IMR-90 (cell line): ENCODE results near the gene THSD7B. TPM values are rescaled to one million over a fixed set of nuclear protein-coding genes. Genes with fewer than 3 reads are reported as not detected.

Source experiments
- ATAC-seq: fragments of 200-7000 bp; cut with Tn5 transposase; 2 replicates; pipeline ENCODE4 v1.9.1; 2020; ENCODE audit warnings: low read depth, mild to moderate bottlenecking, moderate library complexity
- BruUV-seq: library from RNA; stranded (reverse); fragments of 400-500 nt; replicated peaks from 2 replicates; lab custom pipeline; 2021; lab: Mats Ljungman, UMichigan
- CTCF ChIA-PET: fragments of 300-600 bp; formaldehyde crosslinking; extraction: SDS; loops from one replicate; lab custom pipeline; 2021; ENCODE audit warnings: antibody characterized with exemption; lab: Yijun Ruan, JAX
- POLR2A ChIA-PET: fragments of 300-600 bp; sonication (Branson Sonifier 250); formaldehyde crosslinking; loops from one replicate; lab custom pipeline; 2022; ENCODE audit warnings: antibody characterized with exemption; ENCODE audit not compliant: unreplicated experiment; lab: Charles Lee
- DNase-seq: peaks from one replicate; pipeline ENCODE4 v3.0.0; 2013
- H2AFZ ChIP-seq: replicated peaks from 2 replicates; pipeline ENCODE3; 2013; ENCODE audit warnings: low read length, mild to moderate bottlenecking; ENCODE audit not compliant: poor library complexity
- H2AK5ac ChIP-seq: 2 replicates; pipeline ENCODE4 v1.6.1; 2013; ENCODE audit warnings: low read depth, low read length, inconsistent platforms
- H2AK9ac ChIP-seq: replicated peaks from 2 replicates; pipeline ENCODE3; 2013; ENCODE audit warnings: mild to moderate bottlenecking, low read depth, low read length, moderate library complexity; ENCODE audit not compliant: poor library complexity
- H2BK120ac ChIP-seq: 2 replicates; pipeline ENCODE4 v1.6.1; 2013; ENCODE audit warnings: low read depth, low read length, inconsistent platforms
- H2BK15ac ChIP-seq: 3 replicates; pipeline ENCODE4 v1.6.1; 2013; ENCODE audit warnings: low read depth, low read length, inconsistent platforms
- H2BK20ac ChIP-seq: 2 replicates; pipeline ENCODE4 v1.6.1; 2013; ENCODE audit warnings: low read depth, mild to moderate bottlenecking, inconsistent platforms, low read length, moderate library complexity
- H2BK5ac ChIP-seq: 2 replicates; pipeline ENCODE4 v1.6.1; 2013; ENCODE audit warnings: mild to moderate bottlenecking, low read depth, low read length, inconsistent platforms; ENCODE audit not compliant: poor library complexity, severe bottlenecking
- H3K14ac ChIP-seq: replicated peaks from 2 replicates; pipeline ENCODE4 v1.6.1; 2013; ENCODE audit warnings: low read depth, low read length, inconsistent platforms
- H3K18ac ChIP-seq: 2 replicates; pipeline ENCODE4 v1.6.1; 2013; ENCODE audit warnings: low read depth, low read length, control low read depth
- H3K23ac ChIP-seq: 2 replicates; pipeline ENCODE4 v1.6.1; 2013; ENCODE audit warnings: low read depth, low read length, inconsistent platforms
- H3K27ac ChIP-seq: 2 replicates; pipeline ENCODE4 v1.5.1; 2013; ENCODE audit warnings: mild to moderate bottlenecking, control low read depth, low read length; ENCODE audit not compliant: insufficient read depth
- H3K27me3 ChIP-seq: 2 replicates; pipeline ENCODE4 v1.6.1; 2013; ENCODE audit warnings: low read length; ENCODE audit not compliant: control insufficient read depth, insufficient read depth
- H3K36me3 ChIP-seq: 2 replicates; pipeline ENCODE4 v1.6.1; 2013; ENCODE audit warnings: low read length, mixed read lengths; ENCODE audit not compliant: control insufficient read depth, insufficient read depth
- H3K4ac ChIP-seq: 2 replicates; pipeline ENCODE4 v1.6.1; 2013; ENCODE audit warnings: low read depth, low read length, inconsistent platforms
- H3K4me1 ChIP-seq: 2 replicates; pipeline ENCODE4 v1.6.1; 2013; ENCODE audit warnings: low read length, mixed read lengths; ENCODE audit not compliant: control insufficient read depth, insufficient read depth
- H3K4me2 ChIP-seq: 2 replicates; pipeline ENCODE4 v1.6.1; 2013; ENCODE audit warnings: low read depth, mild to moderate bottlenecking, control low read depth, low read length, moderate library complexity
- H3K4me3 ChIP-seq: 2 replicates; pipeline ENCODE4 v1.5.1; 2013; ENCODE audit warnings: low read depth, mild to moderate bottlenecking, control low read depth, low read length, moderate library complexity; ENCODE audit not compliant: insufficient read depth
- H3K56ac ChIP-seq: 2 replicates; pipeline ENCODE4 v1.6.1; 2013; ENCODE audit warnings: low read length, inconsistent platforms; ENCODE audit not compliant: insufficient read depth; ENCODE audit errors: extremely low read depth
- H3K79me1 ChIP-seq, 2 experiments: 2 replicates each; pipeline ENCODE4 v1.6.1; 2013; ENCODE audit warnings: low read length in 2 of 2, inconsistent platforms in 1 of 2, low read depth in 1 of 2
- H3K9ac ChIP-seq: 2 replicates; pipeline ENCODE4 v1.6.1; 2013; ENCODE audit warnings: low read depth, low read length, control low read depth
- H3K9me1 ChIP-seq: 2 replicates; pipeline ENCODE4 v1.6.1; 2013; ENCODE audit warnings: low read length, inconsistent platforms; ENCODE audit not compliant: insufficient read depth
- H3K9me3 ChIP-seq: 2 replicates; pipeline ENCODE4 v1.6.1; 2013; ENCODE audit warnings: low read length; ENCODE audit not compliant: control insufficient read depth, insufficient read depth
- H4K20me1 ChIP-seq: 2 replicates; pipeline ENCODE4 v1.6.1; 2013; ENCODE audit warnings: low read length, inconsistent platforms; ENCODE audit not compliant: insufficient read depth
- H4K5ac ChIP-seq: 2 replicates; pipeline ENCODE4 v1.6.1; 2013; ENCODE audit warnings: mild to moderate bottlenecking, low read depth, low read length, control low read depth
- H4K8ac ChIP-seq, 2 experiments: 2 replicates each; pipeline ENCODE4 v1.6.1; 2013; ENCODE audit warnings: low read depth in 2 of 2, low read length in 2 of 2, control low read depth in 1 of 2, inconsistent platforms in 1 of 2
- H4K91ac ChIP-seq: 2 replicates; pipeline ENCODE4 v1.6.1; 2013; ENCODE audit warnings: low read depth, low read length, inconsistent platforms; ENCODE audit not compliant: insufficient read depth
- BHLHE40 ChIP-seq: fragments of 150-350 bp; IDR thresholded peaks from 2 replicates; pipeline ENCODE4 v1.6.1; 2016; ENCODE audit warnings: mild to moderate bottlenecking, low read depth, low read length
- CEBPB ChIP-seq: IDR thresholded peaks from 2 replicates; pipeline ENCODE4 v1.6.1; 2012; ENCODE audit warnings: low read depth, low read length, improper control_type of control experiment
- FOS ChIP-seq: fragments of 150-350 bp; IDR thresholded peaks from 2 replicates; pipeline ENCODE4 v1.6.1; 2016; ENCODE audit warnings: low read depth, low read length
- MAFK ChIP-seq: IDR thresholded peaks from 2 replicates; pipeline ENCODE4 v1.6.1; 2012; ENCODE audit warnings: low read depth, low read length, improper control_type of control experiment
- MAZ ChIP-seq: IDR thresholded peaks from 2 replicates; pipeline ENCODE4 v1.6.1; 2012; ENCODE audit warnings: low read depth, mild to moderate bottlenecking, low read length, improper control_type of control experiment, moderate library complexity, borderline replicate concordance
- MXI1 ChIP-seq: IDR thresholded peaks from 2 replicates; pipeline ENCODE4 v1.6.1; 2012; ENCODE audit warnings: low read depth, mild to moderate bottlenecking, low read length, moderate library complexity, borderline replicate concordance
- NFE2L2 ChIP-seq: fragments of 150-350 bp; IDR thresholded peaks from 2 replicates; pipeline ENCODE4 v1.6.1; 2016; ENCODE audit warnings: low read depth, mild to moderate bottlenecking, low read length
- RCOR1 ChIP-seq: IDR thresholded peaks from 2 replicates; pipeline ENCODE4 v1.6.1; 2012; ENCODE audit warnings: mild to moderate bottlenecking, low read length, improper control_type of control experiment; ENCODE audit not compliant: insufficient replicate concordance
- WGBS, 2 experiments: methylation state at CpG; one replicate each; pipeline versions ENCODE4 v1.1.5 to v1.1.7; 2013; ENCODE audit warnings: missing lambda C conversion rate in 2 of 2; ENCODE audit not compliant: insufficient read length in 1 of 2; ENCODE audit errors: extremely low coverage in 2 of 2; 5-methylcytosine and 5-hydroxymethylcytosine counted together
- dilution Hi-C: fragments of 300-500 bp; cut with HindIII; formaldehyde crosslinking; loops from one replicate; pipeline ENCODE4 v1.14.3; 2018; ENCODE audit warnings: low sequenced_read_pairs; ENCODE audit not compliant: unreplicated experiment
- in situ Hi-C: fragments of 300-500 bp; cut with MboI; formaldehyde crosslinking; loops from 3 replicates; pipeline ENCODE4 v1.14.3; 2019; ENCODE audit warnings: low sequenced_read_pairs, inconsistent platforms, mixed read lengths
- intact Hi-C: fragments of 100-400 bp; cut with micrococcal nuclease; formaldehyde crosslinking; loops from 2 replicates; pipeline ENCODE4 v1.10.0; 2022
- polyA plus RNA-seq, 3 experiments: library from polyadenylated mRNA; depleted of rRNA; stranded (reverse); fragments of >200 nt; gene quantifications; 2 replicates each; pipeline ENCODE4 v1.2.3, GENCODE V29; 2012; ENCODE audit warnings: low replicate concordance in 1 of 3
- total RNA-seq: library from RNA; depleted of rRNA; stranded (reverse); fragments of >200 nt; gene quantifications from 2 replicates; pipeline ENCODE4 v1.2.3, GENCODE V29; 2012

Gene THSD7B
- total and polyA plus RNA-seq, 2 of the 4 experiments (the other 2 are of a cell fraction), result not detected

- Histone ChIP-seq H3K14ac (no peak overlapping the region), H2BK20ac (no peak overlapping the region), H4K20me1 (no peaks in the 10 kb centered on the region), H2AK9ac (no peak overlapping the region), H3K9me1 (no peaks in the 10 kb centered on the region), H3K23ac (no peak overlapping the region), H3K4ac (no peak overlapping the region), H3K9ac (no peak overlapping the region), H2BK120ac (no peak overlapping the region), H3K4me3 (no peak overlapping the region), H2AFZ (no peak overlapping the region), H3K9me3 (peaks cover 6% of the 10 kb centered on the region), H3K27ac (no peak overlapping the region), H4K5ac (no peak overlapping the region), H3K79me1 (no peaks in the 10 kb centered on the region), H2AK5ac (no peak overlapping the region), H4K91ac (no peak overlapping the region), H3K27me3 (no peaks in the 10 kb centered on the region), H3K4me1 (no peaks in the 10 kb centered on the region), H4K8ac (no peak overlapping the region), H3K18ac (no peak overlapping the region), H3K4me2 (no peak overlapping the region), H2BK5ac (no peak overlapping the region), H3K36me3 (no peaks in the 10 kb centered on the region), H2BK15ac (no peak overlapping the region), H3K56ac (no peak overlapping the region)
- ChIA-PET POLR2A (no interaction called here), CTCF (interaction anchor here (0.5 kb wide), 1 partner anchor 440 kb away, joined by 3 read pairs; no protein-coding TSS in a partner anchor)
- DNase-seq, result no peak
- in situ Hi-C loops (no loop called here), intact Hi-C loops (no loop called here), dilution Hi-C loops (no loop called here)
- ATAC-seq, result no peak
- BruUV-seq, result no TSS peak
- WGBS, 2 experiments, result no CpG with 5 or more reads among the region's 1 CpG
- TF ChIP-seq MAFK, result no peak
- TF ChIP-seq CEBPB, result no peak
- no peak for TF ChIP-seq NFE2L2
- TF ChIP-seq BHLHE40, result no peak
- TF ChIP-seq MAZ, result no peak
- no peak for TF ChIP-seq RCOR1
- no peak for TF ChIP-seq MXI1
- no peak for TF ChIP-seq FOS
Measured at GRCh38 chr2:137254052-137254451, 488.7 kb downstream of the THSD7B start.
